Thoracic aorta (tissue), 2 donors: ENCODE measurements around the gene TNN. TPM values are rescaled to one million over a fixed set of nuclear protein-coding genes. Genes with fewer than 3 reads are reported as not detected.
A peak's percentile ranks its signal among the peaks of the same experiment; 100 is the strongest.

Experiments used
- ATAC-seq: fragments of 150-250 bp; one replicate; pipeline ENCODE4 v1.8.0; 2017; ENCODE audit warnings: low read depth; ENCODE audit not compliant: insufficient number of reproducible peaks, low FRiP score
- DNase-seq: peaks from one replicate; pipeline ENCODE4 v3.0.0-alpha.2; 2020; ENCODE audit warnings: low spot score
- H3K27ac ChIP-seq, 2 donors: fragments of 200-600 bp; sonication (generic); 1 replicate in 1 of 2; 2 replicates in 1 of 2; pipeline ENCODE4 v1.5.1; 2016; ENCODE audit warnings: mild to moderate bottlenecking in 2 of 2, moderate library complexity in 2 of 2
- H3K27me3 ChIP-seq: fragments of 200-600 bp; sonication (generic); replicated peaks from 2 replicates; pipeline ENCODE4 v1.6.0; 2016; ENCODE audit warnings: mild to moderate bottlenecking; ENCODE audit not compliant: insufficient read depth
- H3K36me3 ChIP-seq: fragments of 200-600 bp; sonication (generic); one replicate; pipeline ENCODE4 v1.5.1; 2016
- H3K4me1 ChIP-seq, 2 donors: fragments of 200-600 bp; sonication (generic); 1 replicate in 1 of 2; 2 replicates in 1 of 2; pipeline versions ENCODE4 v1.5.1 to v1.6.0; 2016; ENCODE audit warnings: low read depth in 2 of 2, mild to moderate bottlenecking in 1 of 2; ENCODE audit not compliant: control insufficient read depth in 1 of 2
- H3K4me3 ChIP-seq: fragments of 200-600 bp; sonication (generic); 2 replicates; pipeline ENCODE4 v1.5.1; 2016; ENCODE audit warnings: mild to moderate bottlenecking
- H3K9me3 ChIP-seq: fragments of 200-600 bp; sonication (generic); 2 replicates; pipeline ENCODE4 v1.5.1; 2016
- CTCF ChIP-seq: fragments of 200-600 bp; sonication (generic); IDR thresholded peaks from one replicate; pipeline ENCODE4 v1.5.1; 2019; ENCODE audit warnings: antibody characterized with exemption
- total RNA-seq, 2 donors: library from RNA; depleted of rRNA; stranded (reverse); fragments of >200 nt; gene quantifications; one replicate each; pipeline versions ENCODE4 v1.1.0 to v1.2.3, GENCODE V29; 2016

The TNN gene
- total RNA-seq, 2 donors from 2014 or later = not detected

GRCh38 chr1:175193527-175193910, 125.9 kb downstream of the TNN start:
- H3K27ac ChIP-seq = peak overlapping the region; percentile 75 to 78
- H3K36me3 ChIP-seq = no peaks in the 10 kb centered on the region
- no peaks in the 10 kb centered on the region for H3K27me3 ChIP-seq
- TF ChIP-seq CTCF = no peak
- DNase-seq = no peak
- no peak for ATAC-seq
- H3K9me3 ChIP-seq = no peaks in the 10 kb centered on the region
- H3K4me1 ChIP-seq = peaks cover 3 to 22% of the 10 kb centered on the region in 2 donors
- peak overlapping the region; percentile 76 for H3K4me3 ChIP-seq

GRCh38 chr1:175195281-175195680, 127.6 kb downstream of the TNN start:
- DNase-seq = no peak
- Histone ChIP-seq H3K27me3 (no peaks in the 10 kb centered on the region), H3K36me3 (no peaks in the 10 kb centered on the region), H3K9me3 (no peaks in the 10 kb centered on the region), H3K4me3 (no peak overlapping the region), H3K4me1 (peaks cover 5 to 26% of the 10 kb centered on the region in 2 donors), H3K27ac (no peak overlapping the region)
- ATAC-seq = no peak
- no peak for TF ChIP-seq CTCF

- Histone ChIP-seq H3K27ac (no peak overlapping the region), H3K36me3 (no peaks in the 10 kb centered on the region), H3K4me1 (peaks cover 8 to 26% of the 10 kb centered on the region in 2 donors), H3K27me3 (no peaks in the 10 kb centered on the region), H3K9me3 (no peaks in the 10 kb centered on the region), H3K4me3 (no peak overlapping the region)
- no peak for TF ChIP-seq CTCF
- no peak for DNase-seq
- no peak for ATAC-seq
Observed at GRCh38 chr1:175195798-175196197, 128.2 kb downstream of the TNN start.

- Histone ChIP-seq H3K4me1 (peaks cover 7 to 26% of the 10 kb centered on the region in 2 donors), H3K4me3 (no peak overlapping the region), H3K27me3 (no peaks in the 10 kb centered on the region), H3K27ac (no peak overlapping the region), H3K9me3 (no peaks in the 10 kb centered on the region), H3K36me3 (no peaks in the 10 kb centered on the region)
- no peak for ATAC-seq
- DNase-seq = no peak
- no peak for TF ChIP-seq CTCF
Observed at GRCh38 chr1:175197531-175197930, 129.9 kb downstream of the TNN start.

Other genes starting within 250 kb of the TNN start
- 10 to 100 TPM; 54.8 to 55.0 TPM for gene CACYBP, start 67.9 kb upstream of the TNN start, total RNA-seq
- gene MRPS14, start 44.4 kb upstream of the TNN start, total RNA-seq = 10 to 100 TPM; 13.5 to 24.2 TPM
- gene KIAA0040, start 124.9 kb downstream of the TNN start, total RNA-seq = 10 to 100 TPM; 20.2 to 93.1 TPM